ENCODE results near the gene MRPL42.
"Not testable (repeated sequence)": the region's sequence is repeated elsewhere in the genome, so short reads cannot be mapped to it uniquely, and the experiment has no call there.

Gene MRPL42

GRCh38 chr12:93468008-93468371, 676 bp downstream of the MRPL42 start:
- H3K79me2 ChIP-seq (ENCODE audit: control insufficient read depth, insufficient read depth, low read length, unreplicated experiment), result peaks cover 40% of the 10 kb centered on the region

GRCh38 chr12:93469386-93469785, 2.1 kb downstream of the MRPL42 start:
- peaks cover 11% of the 10 kb centered on the region for H3K4me1 ChIP-seq (ENCODE audit: control insufficient read depth, insufficient read depth, low read length, unreplicated experiment)
- H2AFZ ChIP-seq (ENCODE audit: low read length, unreplicated experiment), result no peak overlapping the region
- peaks cover 40% of the 10 kb centered on the region for H3K79me2 ChIP-seq (ENCODE audit: control insufficient read depth, insufficient read depth, low read length, unreplicated experiment)
- H3K27me3 ChIP-seq (ENCODE audit: insufficient read depth, low read length), result no peaks in the 10 kb centered on the region
- peak overlapping the region; percentile 90 for H3K4me3 ChIP-seq (ENCODE audit: low read depth, low read length)
- H3K27ac ChIP-seq (ENCODE audit: low read depth, low read length), result no peak overlapping the region
- peaks cover 4% of the 10 kb centered on the region; the same call in 1 of the 2 replicates for H3K36me3 ChIP-seq (ENCODE audit: insufficient read depth, low read length)

More at GRCh38 chr12:93468008-93468371, 676 bp downstream of the MRPL42 start:
- H3K36me3 ChIP-seq (ENCODE audit: insufficient read depth, low read length), result peaks cover 4% of the 10 kb centered on the region; the same call in 1 of the 2 replicates
- no peaks in the 10 kb centered on the region for H3K27me3 ChIP-seq (ENCODE audit: insufficient read depth, low read length)
- H3K4me1 ChIP-seq (ENCODE audit: control insufficient read depth, insufficient read depth, low read length, unreplicated experiment), result peaks cover 11% of the 10 kb centered on the region
- H3K27ac ChIP-seq (ENCODE audit: low read depth, low read length), result peak overlapping the region; percentile 82
- H2AFZ ChIP-seq (ENCODE audit: low read length, unreplicated experiment), result peak overlapping the region; percentile 58
- peak overlapping the region; percentile 90 for H3K4me3 ChIP-seq (ENCODE audit: low read depth, low read length)

GRCh38 chr12:93476555-93476954, 9.2 kb downstream of the MRPL42 start:
- no peaks in the 10 kb centered on the region for H3K27me3 ChIP-seq (ENCODE audit: insufficient read depth, low read length)
- no peak overlapping the region for H2AFZ ChIP-seq (ENCODE audit: low read length, unreplicated experiment)
- peaks cover 4% of the 10 kb centered on the region for H3K79me2 ChIP-seq (ENCODE audit: control insufficient read depth, insufficient read depth, low read length, unreplicated experiment)
- no peak overlapping the region for H3K4me3 ChIP-seq (ENCODE audit: low read depth, low read length)
- H3K4me1 ChIP-seq (ENCODE audit: control insufficient read depth, insufficient read depth, low read length, unreplicated experiment), result no peaks in the 10 kb centered on the region
- H3K27ac ChIP-seq (ENCODE audit: low read depth, low read length), result no peak overlapping the region
- H3K36me3 ChIP-seq (ENCODE audit: insufficient read depth, low read length), result peaks cover 15% of the 10 kb centered on the region

GRCh38 chr12:93482721-93483120, 15.4 kb downstream of the MRPL42 start:
- Histone ChIP-seq H2AFZ (ENCODE audit: low read length, unreplicated experiment) (no peak overlapping the region), H3K79me2 (ENCODE audit: control insufficient read depth, insufficient read depth, low read length, unreplicated experiment) (peaks cover 7% of the 10 kb centered on the region), H3K36me3 (ENCODE audit: insufficient read depth, low read length) (peaks cover 32% of the 10 kb centered on the region), H3K4me1 (ENCODE audit: control insufficient read depth, insufficient read depth, low read length, unreplicated experiment) (peaks cover 6% of the 10 kb centered on the region), H3K27me3 (ENCODE audit: insufficient read depth, low read length) (no peaks in the 10 kb centered on the region), H3K27ac (ENCODE audit: low read depth, low read length) (no peak overlapping the region), H3K4me3 (ENCODE audit: low read depth, low read length) (no peak overlapping the region)

- Histone ChIP-seq H2AFZ (ENCODE audit: low read length, unreplicated experiment) (no peak overlapping the region), H3K4me1 (ENCODE audit: control insufficient read depth, insufficient read depth, low read length, unreplicated experiment) (peaks cover 6% of the 10 kb centered on the region), H3K27ac (ENCODE audit: low read depth, low read length) (no peak overlapping the region), H3K27me3 (ENCODE audit: insufficient read depth, low read length) (no peaks in the 10 kb centered on the region), H3K79me2 (ENCODE audit: control insufficient read depth, insufficient read depth, low read length, unreplicated experiment) (peaks cover 7% of the 10 kb centered on the region), H3K36me3 (ENCODE audit: insufficient read depth, low read length) (peaks cover 32% of the 10 kb centered on the region), H3K4me3 (ENCODE audit: low read depth, low read length) (no peak overlapping the region)
Observed at GRCh38 chr12:93483151-93483807, 16.0 kb downstream of the MRPL42 start.

- H3K27ac ChIP-seq (ENCODE audit: low read depth, low read length), result no peak overlapping the region; the same call in 1 of the 2 replicates
- peaks cover 6% of the 10 kb centered on the region for H3K4me1 ChIP-seq (ENCODE audit: control insufficient read depth, insufficient read depth, low read length, unreplicated experiment)
- peaks cover 30% of the 10 kb centered on the region for H3K36me3 ChIP-seq (ENCODE audit: insufficient read depth, low read length)
Observed at GRCh38 chr12:93484315-93484981, 17.1 kb downstream of the MRPL42 start.

GRCh38 chr12:93492808-93493207, 25.5 kb downstream of the MRPL42 start:
- not testable (repeated sequence) for H3K4me3 ChIP-seq (ENCODE audit: low read depth, low read length); H3K27me3 ChIP-seq (ENCODE audit: insufficient read depth, low read length); H2AFZ ChIP-seq (ENCODE audit: low read length, unreplicated experiment); H3K79me2 ChIP-seq (ENCODE audit: control insufficient read depth, insufficient read depth, low read length, unreplicated experiment); H3K4me1 ChIP-seq (ENCODE audit: control insufficient read depth, insufficient read depth, low read length, unreplicated experiment); H3K27ac ChIP-seq (ENCODE audit: low read depth, low read length)
- peaks cover 14% of the 10 kb centered on the region for H3K36me3 ChIP-seq (ENCODE audit: insufficient read depth, low read length)

More at GRCh38 chr12:93484315-93484981, 17.1 kb downstream of the MRPL42 start:
- peaks cover 7% of the 10 kb centered on the region for H3K79me2 ChIP-seq (ENCODE audit: control insufficient read depth, insufficient read depth, low read length, unreplicated experiment)
- H2AFZ ChIP-seq (ENCODE audit: low read length, unreplicated experiment), result no peak overlapping the region
- no peak overlapping the region for H3K4me3 ChIP-seq (ENCODE audit: low read depth, low read length)
- H3K27me3 ChIP-seq (ENCODE audit: insufficient read depth, low read length), result no peaks in the 10 kb centered on the region

- Histone ChIP-seq H3K4me1 (ENCODE audit: control insufficient read depth, insufficient read depth, low read length, unreplicated experiment) (no peaks in the 10 kb centered on the region), H3K4me3 (ENCODE audit: low read depth, low read length) (no peak overlapping the region), H3K79me2 (ENCODE audit: control insufficient read depth, insufficient read depth, low read length, unreplicated experiment) (no peaks in the 10 kb centered on the region), H2AFZ (ENCODE audit: low read length, unreplicated experiment) (no peak overlapping the region), H3K27me3 (ENCODE audit: insufficient read depth, low read length) (no peaks in the 10 kb centered on the region), H3K36me3 (ENCODE audit: insufficient read depth, low read length) (peaks cover 12% of the 10 kb centered on the region), H3K27ac (ENCODE audit: low read depth, low read length) (no peak overlapping the region)
Observed at GRCh38 chr12:93494096-93494495, 26.8 kb downstream of the MRPL42 start.

- Histone ChIP-seq H3K27ac (ENCODE audit: low read depth, low read length) (no peak overlapping the region), H3K27me3 (ENCODE audit: insufficient read depth, low read length) (no peaks in the 10 kb centered on the region), H2AFZ (ENCODE audit: low read length, unreplicated experiment) (no peak overlapping the region), H3K4me1 (ENCODE audit: control insufficient read depth, insufficient read depth, low read length, unreplicated experiment) (no peaks in the 10 kb centered on the region), H3K36me3 (ENCODE audit: insufficient read depth, low read length) (peaks cover 4% of the 10 kb centered on the region; the same call in 1 of the 2 replicates), H3K79me2 (ENCODE audit: control insufficient read depth, insufficient read depth, low read length, unreplicated experiment) (no peaks in the 10 kb centered on the region), H3K4me3 (ENCODE audit: low read depth, low read length) (no peak overlapping the region)
Observed at GRCh38 chr12:93497456-93497855, 30.1 kb downstream of the MRPL42 start.

GRCh38 chr12:93498813-93499212, 31.5 kb downstream of the MRPL42 start:
- H3K27me3 ChIP-seq (ENCODE audit: insufficient read depth, low read length); H2AFZ ChIP-seq (ENCODE audit: low read length, unreplicated experiment); H3K79me2 ChIP-seq (ENCODE audit: control insufficient read depth, insufficient read depth, low read length, unreplicated experiment); H3K36me3 ChIP-seq (ENCODE audit: insufficient read depth, low read length); H3K27ac ChIP-seq (ENCODE audit: low read depth, low read length); H3K4me1 ChIP-seq (ENCODE audit: control insufficient read depth, insufficient read depth, low read length, unreplicated experiment); H3K4me3 ChIP-seq (ENCODE audit: low read depth, low read length): not testable (repeated sequence)

GRCh38 chr12:93500201-93500600, 32.9 kb downstream of the MRPL42 start:
- Histone ChIP-seq H3K4me3 (ENCODE audit: low read depth, low read length) (no peak overlapping the region), H3K4me1 (ENCODE audit: control insufficient read depth, insufficient read depth, low read length, unreplicated experiment) (no peaks in the 10 kb centered on the region), H3K79me2 (ENCODE audit: control insufficient read depth, insufficient read depth, low read length, unreplicated experiment) (no peaks in the 10 kb centered on the region), H2AFZ (ENCODE audit: low read length, unreplicated experiment) (no peak overlapping the region), H3K27me3 (ENCODE audit: insufficient read depth, low read length) (no peaks in the 10 kb centered on the region), H3K36me3 (ENCODE audit: insufficient read depth, low read length) (no peaks in the 10 kb centered on the region), H3K27ac (ENCODE audit: low read depth, low read length) (no peak overlapping the region)
